GM10266 (cell line): ENCODE data around the gene KCNJ10.

Experiments
- DNase-seq: peaks from one replicate; pipeline ENCODE4 v3.0.0; 2012; ENCODE audit errors: extremely low spot score
- TF ChIP-seq, protein P1 (sequence below): IDR thresholded peaks from 2 replicates; pipeline ENCODE4 v1.5.1; 2012; ENCODE audit warnings: mild to moderate bottlenecking, low read depth; ENCODE audit not compliant: control insufficient read depth, insufficient read depth; ENCODE audit errors: missing control alignments

KCNJ10 gene

GRCh38 chr1:159973350-159973940 lies 96.5 kb downstream of the KCNJ10 start:
- no peak for DNase-seq
- TF ChIP-seq, protein P1, sequence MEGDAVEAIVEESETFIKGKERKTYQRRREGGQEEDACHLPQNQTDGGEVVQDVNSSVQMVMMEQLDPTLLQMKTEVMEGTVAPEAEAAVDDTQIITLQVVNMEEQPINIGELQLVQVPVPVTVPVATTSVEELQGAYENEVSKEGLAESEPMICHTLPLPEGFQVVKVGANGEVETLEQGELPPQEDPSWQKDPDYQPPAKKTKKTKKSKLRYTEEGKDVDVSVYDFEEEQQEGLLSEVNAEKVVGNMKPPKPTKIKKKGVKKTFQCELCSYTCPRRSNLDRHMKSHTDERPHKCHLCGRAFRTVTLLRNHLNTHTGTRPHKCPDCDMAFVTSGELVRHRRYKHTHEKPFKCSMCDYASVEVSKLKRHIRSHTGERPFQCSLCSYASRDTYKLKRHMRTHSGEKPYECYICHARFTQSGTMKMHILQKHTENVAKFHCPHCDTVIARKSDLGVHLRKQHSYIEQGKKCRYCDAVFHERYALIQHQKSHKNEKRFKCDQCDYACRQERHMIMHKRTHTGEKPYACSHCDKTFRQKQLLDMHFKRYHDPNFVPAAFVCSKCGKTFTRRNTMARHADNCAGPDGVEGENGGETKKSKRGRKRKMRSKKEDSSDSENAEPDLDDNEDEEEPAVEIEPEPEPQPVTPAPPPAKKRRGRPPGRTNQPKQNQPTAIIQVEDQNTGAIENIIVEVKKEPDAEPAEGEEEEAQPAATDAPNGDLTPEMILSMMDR, result no peak

- TF ChIP-seq, protein P1, result no peak
- no peak for DNase-seq
These were observed 97.3 kb downstream of the KCNJ10 start for GRCh38 chr1:159972443-159973205.

GRCh38 chr1:159970932-159971342 lies 99.0 kb downstream of the KCNJ10 start:
- DNase-seq, result no peak
- TF ChIP-seq, protein P1, result no peak

DNA sequence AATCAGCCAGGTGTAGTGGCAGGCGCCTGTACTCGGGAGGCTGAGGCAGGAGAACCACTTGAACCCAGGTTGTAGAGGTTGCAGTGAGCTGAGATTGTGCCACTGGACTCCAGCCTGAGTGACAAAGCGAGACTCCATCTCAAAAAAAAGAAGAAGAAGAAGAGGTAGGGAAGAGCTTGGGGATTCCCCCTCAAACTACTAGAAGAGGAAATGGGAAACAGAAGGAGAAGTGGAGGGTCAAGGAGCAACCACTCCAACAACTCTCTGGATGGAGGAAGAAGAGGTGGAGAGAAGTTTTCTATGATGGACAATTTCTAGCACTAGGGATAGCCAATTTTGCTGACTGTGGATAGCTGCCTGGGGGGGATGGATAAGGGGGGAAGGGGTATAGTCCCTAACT lies 101.1 kb downstream of the KCNJ10 start:
- TF ChIP-seq, protein P1, result no peak

GRCh38 chr1:159965263-159965662 lies 104.7 kb downstream of the KCNJ10 start:
- no peak for DNase-seq
- TF ChIP-seq, protein P1, result no peak

More for the DNA sequence above, 101.1 kb downstream of the KCNJ10 start:
- no peak for DNase-seq

GRCh38 chr1:159964144-159964543 lies 105.8 kb downstream of the KCNJ10 start:
- TF ChIP-seq, protein P1, result no peak
- DNase-seq, result no peak

GRCh38 chr1:159962176-159962575 lies 107.8 kb downstream of the KCNJ10 start:
- TF ChIP-seq, protein P1, result no peak
- DNase-seq, result no peak
